Activated naive CD8-positive, alpha-beta T cell treated with anti-CD3 and anti-CD28 coated beads, Interleukin-2, amount 10 ng/mL, durations not matched to agents 7 days and 5 days (primary cell): ENCODE measurements around the gene PLAGL1. TPM values are rescaled to one million over a fixed set of nuclear protein-coding genes. Genes with fewer than 3 reads are reported as not detected.
"Not testable (repeated sequence)": the region's sequence is repeated elsewhere in the genome, so short reads cannot be mapped to it uniquely, and the experiment has no call there.

ENCODE experiments used
- ATAC-seq: fragments of 150-1000 bp; cut with Tn5 transposase; one replicate; pipeline ENCODE4 v1.10.0; 2021; ENCODE audit warnings: low read depth, moderate library complexity
- POLR2A ChIA-PET: fragments of 350-600 bp; sonication (Branson Sonifier 250); formaldehyde crosslinking; loops from one replicate; lab custom pipeline; 2021; ENCODE audit warnings: antibody characterized with exemption; lab: Charles Lee
- DNase-seq: peaks from one replicate; pipeline ENCODE4 v3.0.0; 2021
- H3K27ac Mint-ChIP-seq: one replicate; pipeline ENCODE4 v1.8.0; 2022; ENCODE audit warnings: mild to moderate bottlenecking, mixed read lengths
- H3K27me3 Mint-ChIP-seq: one replicate; pipeline ENCODE4 v1.8.0; 2022; ENCODE audit warnings: mild to moderate bottlenecking, moderate library complexity, mixed read lengths
- H3K36me3 Mint-ChIP-seq: one replicate; pipeline ENCODE4 v1.8.0; 2021; ENCODE audit warnings: mild to moderate bottlenecking, mixed read lengths
- H3K4me1 Mint-ChIP-seq: one replicate; pipeline ENCODE4 v1.8.0; 2021; ENCODE audit warnings: mixed read lengths
- H3K4me3 Mint-ChIP-seq: one replicate; pipeline ENCODE4 v1.8.0; 2022; ENCODE audit warnings: mild to moderate bottlenecking, moderate library complexity, mixed read lengths
- H3K9me3 Mint-ChIP-seq: one replicate; pipeline ENCODE4 v1.8.0; 2021; ENCODE audit warnings: mixed read lengths
- total RNA-seq, 2 experiments: library from RNA; stranded (reverse); gene quantifications; one replicate each; pipeline ENCODE4 v1.2.3, GENCODE V29; 2021

The PLAGL1 gene
- total RNA-seq, 2 experiments from 2014 or later: 10.9 to 11.3 TPM

DNA sequence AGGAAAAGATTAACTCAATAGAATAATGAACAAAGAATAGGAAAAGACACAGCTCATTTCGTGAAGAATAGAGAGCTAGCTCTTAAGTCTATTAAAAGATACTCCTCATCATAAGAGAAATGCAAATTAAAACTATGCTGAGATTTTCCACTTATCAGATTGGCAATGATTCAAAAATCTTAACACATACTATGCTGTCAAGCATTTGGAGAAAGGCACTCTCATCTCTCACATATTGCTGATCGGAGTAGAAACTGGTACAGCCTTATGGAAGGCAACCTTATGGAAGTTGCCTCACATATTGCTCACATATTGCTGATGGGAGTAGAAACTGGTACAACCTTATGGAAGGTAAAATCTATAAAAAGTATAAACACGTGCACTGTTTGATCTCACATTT is 21.4 kb upstream of the PLAGL1 start:
- POLR2A ChIA-PET: no interaction called here
- Mint-ChIP-seq H3K9me3 (peaks cover 6% of the 10 kb centered on the region), H3K27ac (no peak overlapping the region), H3K4me1 (no peaks in the 10 kb centered on the region), H3K36me3 (peaks cover 12% of the 10 kb centered on the region), H3K4me3 (no peak overlapping the region), H3K27me3 (no peaks in the 10 kb centered on the region)
- ATAC-seq (no peak), DNase-seq (no peak)

DNA sequence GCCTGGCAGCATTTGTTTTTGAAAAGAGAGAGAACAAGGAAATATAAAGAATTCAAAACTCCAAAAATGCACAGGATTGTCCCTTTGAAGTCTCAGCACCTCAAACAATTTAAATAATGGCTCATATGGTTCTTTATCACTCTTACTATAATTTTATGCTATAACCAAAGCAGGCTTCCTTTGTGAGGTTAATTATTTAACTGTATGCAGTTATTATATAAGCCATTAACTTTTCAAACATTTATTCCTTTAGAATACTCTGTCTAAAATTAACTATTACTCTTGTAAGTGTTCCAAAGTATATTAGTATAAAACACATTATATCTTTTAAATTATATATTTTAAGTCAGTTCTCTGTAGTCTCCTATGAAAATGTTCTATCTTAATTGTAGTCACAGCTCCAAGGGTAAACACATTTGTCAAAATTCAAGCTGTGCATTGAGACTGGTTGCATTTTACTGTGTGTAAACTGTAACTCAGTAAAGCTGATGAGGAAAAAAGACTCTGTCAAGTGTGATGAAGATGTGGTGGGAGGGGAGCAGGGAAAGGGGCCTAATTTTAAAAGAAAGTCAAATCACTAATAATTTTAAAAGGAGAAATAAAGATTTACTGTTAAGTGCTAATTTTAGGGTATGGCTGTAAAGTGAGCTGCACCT is 20.0 kb upstream of the PLAGL1 start:
- no peaks in the 10 kb centered on the region for H3K27me3 Mint-ChIP-seq
- DNase-seq (no peak), ATAC-seq (no peak)
- H3K4me3 Mint-ChIP-seq: no peak overlapping the region
- POLR2A ChIA-PET: no interaction called here
- no peaks in the 10 kb centered on the region for H3K4me1 Mint-ChIP-seq
- no peak overlapping the region for H3K27ac Mint-ChIP-seq
- peaks cover 4% of the 10 kb centered on the region for H3K36me3 Mint-ChIP-seq
- H3K9me3 Mint-ChIP-seq: peaks cover 3% of the 10 kb centered on the region

- ATAC-seq: no peak
- H3K27ac Mint-ChIP-seq: no peak overlapping the region
- no peak overlapping the region for H3K4me3 Mint-ChIP-seq
- peaks cover 1% of the 10 kb centered on the region for H3K27me3 Mint-ChIP-seq
- no peaks in the 10 kb centered on the region for H3K36me3 Mint-ChIP-seq
- POLR2A ChIA-PET: no interaction called here
- peaks cover 2% of the 10 kb centered on the region for H3K4me1 Mint-ChIP-seq
- H3K9me3 Mint-ChIP-seq: no peaks in the 10 kb centered on the region
- no peak for DNase-seq
Observed at GRCh38 chr6:144023216-144023615, 15.2 kb upstream of the PLAGL1 start.

GRCh38 chr6:144019929-144020328 is 11.9 kb upstream of the PLAGL1 start:
- POLR2A ChIA-PET: no interaction called here

GRCh38 chr6:144017166-144018094 is 9.4 kb upstream of the PLAGL1 start:
- no peaks in the 10 kb centered on the region for H3K9me3 Mint-ChIP-seq
- DNase-seq (no peak), ATAC-seq (no peak)
- H3K4me1 Mint-ChIP-seq: peaks cover 2% of the 10 kb centered on the region
- POLR2A ChIA-PET: no interaction called here
- no peaks in the 10 kb centered on the region for H3K36me3 Mint-ChIP-seq
- H3K4me3 Mint-ChIP-seq: no peak overlapping the region
- peaks cover 7% of the 10 kb centered on the region for H3K27me3 Mint-ChIP-seq
- H3K27ac Mint-ChIP-seq: no peak overlapping the region

More at GRCh38 chr6:144019929-144020328, 11.9 kb upstream of the PLAGL1 start:
- H3K4me3 Mint-ChIP-seq: no peak overlapping the region
- peaks cover 5% of the 10 kb centered on the region for H3K27me3 Mint-ChIP-seq
- peaks cover 2% of the 10 kb centered on the region for H3K4me1 Mint-ChIP-seq
- H3K36me3 Mint-ChIP-seq: no peaks in the 10 kb centered on the region
- no peaks in the 10 kb centered on the region for H3K9me3 Mint-ChIP-seq
- DNase-seq (no peak), ATAC-seq (no peak)
- H3K27ac Mint-ChIP-seq: no peak overlapping the region

DNA sequence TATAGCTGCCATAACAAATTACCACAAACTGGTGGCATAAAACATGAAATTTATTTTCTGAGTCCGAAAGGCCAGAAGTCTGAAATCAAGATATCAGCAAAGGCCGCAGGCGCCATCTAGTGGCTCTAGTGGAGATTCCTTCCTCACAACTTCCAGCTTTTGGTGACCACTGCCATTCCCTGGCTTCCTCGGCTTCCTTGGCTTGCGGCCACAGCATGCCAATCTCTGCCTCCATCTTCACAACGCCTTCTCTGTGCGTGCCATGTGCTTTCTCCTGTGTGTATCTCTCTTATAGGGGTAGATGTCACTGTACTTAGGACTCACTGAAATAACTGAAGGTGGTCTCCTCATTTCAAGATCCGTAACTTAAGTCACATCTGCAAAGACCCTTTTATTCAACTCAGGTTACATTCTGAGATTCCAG is 5.4 kb upstream of the PLAGL1 start:
- peak; percentile 59 for DNase-seq
- peaks cover 2% of the 10 kb centered on the region for H3K36me3 Mint-ChIP-seq
- peaks cover 2% of the 10 kb centered on the region for H3K4me1 Mint-ChIP-seq
- H3K9me3 Mint-ChIP-seq: peaks cover 2% of the 10 kb centered on the region
- POLR2A ChIA-PET: interaction anchor here (0.7 kb wide), 1 partner anchor 438 kb away, joined by 3 read pairs; no protein-coding TSS in a partner anchor
- H3K27me3 Mint-ChIP-seq: peaks cover 24% of the 10 kb centered on the region
- no peak for ATAC-seq
- H3K4me3 Mint-ChIP-seq: no peak overlapping the region
- H3K27ac Mint-ChIP-seq: no peak overlapping the region

- Mint-ChIP-seq H3K4me1 (peaks cover 3% of the 10 kb centered on the region), H3K36me3 (peaks cover 2% of the 10 kb centered on the region), H3K27ac (no peak overlapping the region), H3K9me3 (peaks cover 2% of the 10 kb centered on the region), H3K27me3 (peaks cover 20% of the 10 kb centered on the region), H3K4me3 (no peak overlapping the region)
- POLR2A ChIA-PET: no interaction called here
- DNase-seq (no peak), ATAC-seq (no peak)
Observed at GRCh38 chr6:144012534-144012933, 4.5 kb upstream of the PLAGL1 start.

- H3K36me3 Mint-ChIP-seq, H3K9me3 Mint-ChIP-seq, DNase-seq, H3K4me3 Mint-ChIP-seq, POLR2A ChIA-PET, ATAC-seq, H3K27ac Mint-ChIP-seq: not testable (repeated sequence)
- peaks cover 32% of the 10 kb centered on the region for H3K27me3 Mint-ChIP-seq
- peaks cover 12% of the 10 kb centered on the region for H3K4me1 Mint-ChIP-seq
Observed at GRCh38 chr6:144009628-144010027, 1.6 kb upstream of the PLAGL1 start.

- Mint-ChIP-seq H3K36me3 (peaks cover 2% of the 10 kb centered on the region), H3K27ac (no peak overlapping the region), H3K4me3 (peak overlapping the region; percentile 66), H3K9me3 (peaks cover 2% of the 10 kb centered on the region), H3K27me3 (peaks cover 32% of the 10 kb centered on the region), H3K4me1 (peaks cover 12% of the 10 kb centered on the region)
- DNase-seq (no peak), ATAC-seq (no peak)
- POLR2A ChIA-PET: no interaction called here
Observed at GRCh38 chr6:144008846-144009245, 787 bp upstream of the PLAGL1 start.

DNA sequence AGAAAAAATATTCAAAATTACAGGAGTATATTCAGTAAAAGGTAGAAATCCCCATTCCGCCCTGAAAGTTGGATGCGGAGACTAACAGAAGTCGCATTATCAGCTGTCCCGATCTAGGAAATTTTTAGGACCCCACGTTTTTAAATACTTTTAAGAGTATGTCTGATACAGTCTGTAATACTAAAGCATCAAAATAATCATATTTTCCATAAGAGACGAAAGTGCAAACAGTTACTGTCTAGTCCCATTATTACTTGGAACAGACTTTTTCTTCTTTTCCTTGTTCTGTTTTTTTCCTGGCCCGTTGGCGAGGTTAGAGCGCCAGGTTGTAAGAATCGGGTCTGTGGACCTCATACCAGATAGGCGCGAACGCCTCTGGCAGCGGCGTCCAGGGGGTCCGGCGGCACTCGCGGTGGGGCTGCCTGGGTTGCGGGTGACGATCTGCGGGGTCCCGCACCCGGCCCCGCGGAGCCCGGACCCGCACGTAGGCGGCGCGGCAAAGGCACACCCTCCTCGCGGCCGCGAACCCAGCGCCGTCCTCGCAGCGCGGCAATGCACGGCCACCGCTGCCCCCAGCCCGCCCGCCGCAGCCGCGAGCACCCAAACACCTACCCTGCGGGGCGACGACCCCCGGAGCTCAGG is 460 bp downstream of the PLAGL1 start:
- Mint-ChIP-seq H3K4me3 (peak overlapping the region; percentile 67), H3K27me3 (peaks cover 31% of the 10 kb centered on the region), H3K27ac (no peak overlapping the region), H3K4me1 (peaks cover 12% of the 10 kb centered on the region), H3K9me3 (peaks cover 2% of the 10 kb centered on the region), H3K36me3 (peaks cover 2% of the 10 kb centered on the region)
- POLR2A ChIA-PET: interaction anchor here (0.6 kb wide), 1 partner anchor 24 kb away, joined by 6 read pairs; no protein-coding TSS in a partner anchor
- ATAC-seq (peak; percentile 51), DNase-seq (no peak)

DNA sequence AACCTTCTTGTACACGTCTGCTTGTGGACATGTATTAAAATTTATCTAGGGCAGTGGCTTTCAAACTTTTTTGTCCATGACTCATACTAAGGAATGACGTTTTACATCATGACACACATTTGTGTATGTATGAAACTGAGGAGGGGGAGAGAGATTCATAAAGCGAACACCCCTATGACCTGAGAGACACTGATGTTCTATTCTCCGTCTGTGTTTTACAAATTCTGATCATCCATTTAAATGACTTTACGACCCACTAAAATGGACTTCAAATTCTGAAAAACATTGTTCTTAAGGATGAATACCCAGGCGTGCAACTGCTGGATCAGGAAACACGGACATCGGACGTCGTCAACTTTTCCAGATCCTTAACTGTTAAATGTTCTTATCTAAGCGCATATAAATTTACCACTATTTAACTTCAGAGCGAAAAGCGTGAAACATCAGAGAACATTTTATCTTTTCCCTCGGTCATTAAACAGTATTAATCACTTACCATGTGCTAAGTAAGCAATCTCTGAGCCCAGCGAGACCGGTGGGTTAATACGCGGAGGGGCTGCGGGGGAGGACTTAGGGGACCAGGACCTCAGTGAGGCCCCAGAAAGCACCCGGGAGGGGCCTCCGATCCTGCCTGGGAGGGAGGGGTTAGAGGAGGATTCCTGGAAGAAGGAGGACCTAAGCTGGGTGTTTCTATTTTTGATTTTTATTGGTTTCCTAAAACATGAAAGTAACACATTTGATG is 1.2 kb downstream of the PLAGL1 start:
- peaks cover 12% of the 10 kb centered on the region for H3K4me1 Mint-ChIP-seq
- peaks cover 2% of the 10 kb centered on the region for H3K36me3 Mint-ChIP-seq
- H3K27ac Mint-ChIP-seq: no peak overlapping the region
- H3K9me3 Mint-ChIP-seq: peaks cover 2% of the 10 kb centered on the region
- POLR2A ChIA-PET: no interaction called here
- ATAC-seq (no peak), DNase-seq (no peak)
- peaks cover 30% of the 10 kb centered on the region for H3K27me3 Mint-ChIP-seq
- H3K4me3 Mint-ChIP-seq: peak overlapping the region; percentile 67

DNA sequence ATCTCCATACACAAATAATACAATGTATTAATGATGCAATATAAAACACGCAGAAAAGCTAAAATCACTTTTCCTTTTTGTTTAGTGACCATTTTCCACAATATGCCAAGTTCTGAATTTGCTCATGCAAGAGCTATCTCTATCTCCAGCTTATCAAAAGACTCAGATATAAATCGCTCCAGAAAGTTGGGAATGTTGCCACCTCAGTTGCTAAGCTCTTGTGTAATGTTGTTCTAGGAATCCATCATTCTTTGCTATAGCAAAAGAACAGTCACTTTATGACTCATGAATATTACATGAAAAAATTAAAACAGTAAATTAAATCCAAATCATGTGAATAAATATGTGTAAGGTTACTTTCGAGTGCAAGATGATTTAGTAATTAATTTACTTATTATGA is 8.7 kb downstream of the PLAGL1 start:
- POLR2A ChIA-PET: no interaction called here

DNA sequence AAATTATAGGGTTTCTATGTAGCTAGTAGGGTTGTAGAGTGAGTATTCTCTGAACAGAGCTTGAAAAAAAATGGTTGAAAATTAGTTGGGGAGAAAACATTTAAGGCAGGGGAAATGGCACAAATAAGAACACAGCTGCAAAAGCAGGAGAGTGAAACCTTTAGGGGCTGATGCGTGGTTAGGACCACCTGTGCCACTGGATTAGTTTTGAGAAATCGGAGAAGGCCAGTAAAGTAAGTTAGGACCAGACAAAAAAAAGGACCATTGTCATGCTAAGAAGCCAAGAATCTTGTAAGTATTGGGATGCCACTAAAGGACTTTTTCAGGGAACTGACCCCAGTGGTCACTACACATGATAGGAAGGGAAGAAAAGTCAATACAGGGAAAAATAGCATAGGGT is 9.4 kb downstream of the PLAGL1 start:
- H3K4me3 Mint-ChIP-seq: no peak overlapping the region
- H3K27ac Mint-ChIP-seq: no peak overlapping the region
- POLR2A ChIA-PET: no interaction called here

More for the DNA sequence above, 8.7 kb downstream of the PLAGL1 start:
- Mint-ChIP-seq H3K4me1 (no peaks in the 10 kb centered on the region), H3K4me3 (no peak overlapping the region), H3K9me3 (peaks cover 3% of the 10 kb centered on the region), H3K27me3 (peaks cover 5% of the 10 kb centered on the region), H3K27ac (no peak overlapping the region), H3K36me3 (peaks cover 5% of the 10 kb centered on the region)
- DNase-seq (no peak), ATAC-seq (no peak)

More for the DNA sequence above, 9.4 kb downstream of the PLAGL1 start:
- H3K36me3 Mint-ChIP-seq: peaks cover 5% of the 10 kb centered on the region
- DNase-seq (no peak), ATAC-seq (no peak)
- H3K27me3 Mint-ChIP-seq: peaks cover 5% of the 10 kb centered on the region
- H3K4me1 Mint-ChIP-seq: no peaks in the 10 kb centered on the region
- peaks cover 3% of the 10 kb centered on the region for H3K9me3 Mint-ChIP-seq
